ENCODE results near the gene FCSK.

Gene FCSK

DNA sequence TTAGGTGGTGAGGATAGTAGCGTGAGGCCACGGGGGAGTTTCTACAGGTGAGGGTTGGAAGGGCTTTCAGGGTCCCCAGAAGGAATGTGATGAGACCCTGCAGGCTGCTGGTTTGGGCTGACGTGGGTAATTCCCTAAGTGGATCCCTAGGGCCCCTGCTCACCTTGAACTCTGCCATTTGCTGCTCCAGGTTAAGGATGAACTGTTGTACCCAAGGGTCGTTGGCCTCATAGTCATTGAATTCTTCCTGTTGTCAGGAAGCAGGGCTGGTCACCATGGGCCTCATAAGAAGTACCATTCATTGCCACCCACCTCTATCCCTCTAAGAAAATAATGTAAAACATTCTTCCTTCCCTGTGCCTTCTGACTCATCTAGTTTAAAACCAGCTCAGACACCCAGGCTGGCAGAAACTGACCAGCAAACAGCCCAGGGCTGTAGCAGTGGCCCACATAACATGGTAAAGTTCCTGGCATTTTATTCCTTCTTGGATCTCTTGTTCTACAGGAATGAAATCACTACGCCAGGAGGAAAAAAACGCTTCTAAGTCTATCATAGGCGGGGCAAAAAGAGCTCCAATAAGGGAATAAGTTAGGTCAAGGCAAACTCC, 27.6 kb downstream of the FCSK start:
- no peak for DNase-seq

DNA sequence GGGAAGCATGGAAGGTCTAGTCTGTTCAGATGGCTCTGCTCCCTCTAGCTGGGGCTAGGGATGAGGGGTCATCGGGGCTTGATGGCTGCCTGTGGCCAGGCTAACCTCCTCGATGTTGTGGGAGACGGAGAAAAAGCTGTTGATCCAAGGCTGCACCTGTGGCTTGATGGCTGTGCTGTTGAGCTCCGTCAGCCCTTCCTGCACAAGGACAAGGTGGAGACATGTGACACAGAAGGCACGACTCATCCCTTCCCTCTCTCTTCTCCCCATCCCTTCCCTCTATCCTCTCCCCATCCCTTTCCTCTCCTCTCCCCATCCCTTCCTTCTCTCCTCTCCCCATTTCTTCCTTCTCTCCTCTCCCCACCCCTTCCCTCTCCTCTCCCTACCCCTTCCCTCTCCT, 28.2 kb downstream of the FCSK start:
- no peak for DNase-seq

DNA sequence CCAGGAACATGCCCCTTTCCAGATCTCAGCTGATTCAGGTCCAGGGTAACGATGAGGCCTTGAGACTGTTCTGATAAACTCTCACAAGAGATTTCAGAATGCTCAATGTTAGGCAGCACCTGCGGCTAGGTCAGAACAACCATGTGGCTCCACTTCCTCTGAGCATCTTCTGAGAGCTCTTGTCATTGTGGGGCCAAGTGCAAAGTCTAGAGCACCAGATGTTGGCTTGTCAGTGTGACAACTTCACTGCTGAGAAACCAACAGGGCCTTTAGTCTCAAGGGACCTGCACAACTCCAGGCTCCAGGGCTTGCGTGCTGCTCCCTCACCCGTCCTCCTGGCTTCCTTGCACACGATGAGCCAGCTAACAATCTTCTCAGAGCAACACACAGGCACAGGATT, 29.0 kb downstream of the FCSK start:
- no peak for DNase-seq

DNA sequence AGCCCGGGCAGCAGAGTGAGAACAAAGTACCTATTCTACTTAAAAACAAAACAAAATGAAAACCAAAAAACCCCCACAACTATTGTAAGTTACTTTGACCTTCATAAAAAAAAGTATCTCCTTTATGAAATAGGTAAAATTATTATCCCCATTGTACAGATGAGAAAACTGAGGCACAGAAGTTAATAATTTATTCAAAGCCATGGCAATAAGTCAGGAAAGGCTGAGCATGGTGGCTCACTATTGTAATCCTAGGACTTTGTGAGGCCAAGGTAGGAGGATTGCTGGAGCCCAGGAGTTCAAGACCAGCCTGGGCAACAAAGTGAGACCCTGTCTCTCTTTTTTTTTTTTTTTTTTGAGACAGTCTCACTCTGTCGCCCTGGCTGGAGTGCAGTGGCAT, 30.5 kb downstream of the FCSK start:
- no peak for DNase-seq

DNA sequence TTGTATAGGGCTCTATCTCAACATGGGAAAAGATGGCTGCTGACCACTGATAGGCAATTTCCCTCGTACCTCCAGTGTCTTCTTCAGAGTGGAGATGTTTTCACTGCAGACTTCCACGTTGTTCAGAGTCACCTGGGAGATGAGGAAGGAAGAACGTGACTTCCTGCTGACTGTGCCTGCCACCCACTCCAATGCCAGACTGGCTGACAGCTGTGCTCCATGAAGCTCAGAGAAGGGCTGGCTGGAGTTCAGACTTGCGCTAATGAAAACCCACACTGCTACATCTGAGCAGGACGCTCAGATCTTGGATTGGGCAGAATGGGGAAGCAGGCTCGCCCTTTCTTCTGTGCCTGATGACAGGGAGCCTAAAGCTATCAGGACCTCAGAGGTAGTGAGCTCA, 35.9 kb downstream of the FCSK start:
- no peak for DNase-seq

DNA sequence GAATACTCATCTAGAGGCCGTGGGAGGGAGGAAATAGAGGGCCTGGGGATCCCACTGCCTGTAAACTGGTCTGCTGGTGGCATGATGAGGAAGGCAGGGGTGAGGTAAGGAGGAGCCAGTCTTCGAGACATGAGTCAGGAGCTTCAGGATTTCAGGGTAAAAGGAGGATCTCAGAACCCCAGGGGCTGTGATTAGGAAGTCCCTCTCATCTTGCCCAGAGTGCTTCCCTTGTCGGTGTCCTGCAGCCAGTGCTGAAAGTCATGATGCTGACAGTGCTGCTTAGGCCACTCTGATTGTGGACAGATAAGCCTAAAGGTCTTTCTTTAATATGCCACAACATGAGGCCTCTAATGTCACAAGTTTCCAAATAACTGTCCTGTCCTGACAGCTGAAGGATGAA, 39.4 kb downstream of the FCSK start:
- DNase-seq: no peak

DNA sequence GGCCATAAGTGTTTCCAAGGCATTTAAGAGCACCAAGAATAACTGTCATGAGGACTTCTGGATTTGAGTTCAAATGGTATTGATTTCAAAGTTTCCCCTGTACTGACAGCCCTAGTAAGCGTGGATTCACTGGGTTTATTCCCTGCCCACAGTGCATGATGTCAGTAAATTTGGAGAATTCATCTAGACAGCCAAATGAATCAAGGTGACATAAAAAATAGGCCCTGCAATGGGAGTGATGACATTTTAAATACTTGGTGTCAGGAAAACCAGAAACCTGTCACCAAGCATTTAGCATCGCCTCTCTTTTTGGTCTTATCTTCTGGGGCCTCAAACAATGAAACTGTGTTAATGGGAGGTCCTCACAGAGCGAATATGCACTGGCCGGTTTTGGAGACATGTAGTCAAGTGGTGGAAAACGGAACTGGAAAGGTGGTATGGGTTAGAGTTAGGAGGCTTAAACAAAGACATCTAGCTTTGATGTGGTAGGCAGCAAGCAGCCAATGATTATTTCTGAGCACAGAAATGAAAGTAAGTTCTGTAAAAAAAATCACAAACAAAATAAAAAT, 39.9 kb downstream of the FCSK start:
- DNase-seq: no peak

DNA sequence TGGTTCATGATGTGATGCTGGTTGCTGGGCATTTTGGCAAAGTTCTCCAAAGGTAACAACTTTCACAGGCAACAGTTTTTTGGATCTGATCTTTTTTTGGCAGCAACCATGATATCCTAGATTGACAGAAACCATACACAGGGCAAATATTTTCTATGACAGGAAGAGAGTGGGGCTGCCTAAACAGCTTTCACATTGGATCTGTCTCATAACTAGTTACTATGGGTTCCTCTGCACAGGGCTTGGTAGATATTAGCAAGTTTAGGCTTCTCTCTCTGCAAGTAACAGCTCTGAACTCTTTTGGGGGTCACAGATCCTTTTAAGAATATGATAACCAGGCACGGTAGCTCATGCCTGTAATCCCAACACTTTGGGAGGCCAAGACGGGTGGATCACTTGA, 40.4 kb downstream of the FCSK start:
- DNase-seq: no peak

DNA sequence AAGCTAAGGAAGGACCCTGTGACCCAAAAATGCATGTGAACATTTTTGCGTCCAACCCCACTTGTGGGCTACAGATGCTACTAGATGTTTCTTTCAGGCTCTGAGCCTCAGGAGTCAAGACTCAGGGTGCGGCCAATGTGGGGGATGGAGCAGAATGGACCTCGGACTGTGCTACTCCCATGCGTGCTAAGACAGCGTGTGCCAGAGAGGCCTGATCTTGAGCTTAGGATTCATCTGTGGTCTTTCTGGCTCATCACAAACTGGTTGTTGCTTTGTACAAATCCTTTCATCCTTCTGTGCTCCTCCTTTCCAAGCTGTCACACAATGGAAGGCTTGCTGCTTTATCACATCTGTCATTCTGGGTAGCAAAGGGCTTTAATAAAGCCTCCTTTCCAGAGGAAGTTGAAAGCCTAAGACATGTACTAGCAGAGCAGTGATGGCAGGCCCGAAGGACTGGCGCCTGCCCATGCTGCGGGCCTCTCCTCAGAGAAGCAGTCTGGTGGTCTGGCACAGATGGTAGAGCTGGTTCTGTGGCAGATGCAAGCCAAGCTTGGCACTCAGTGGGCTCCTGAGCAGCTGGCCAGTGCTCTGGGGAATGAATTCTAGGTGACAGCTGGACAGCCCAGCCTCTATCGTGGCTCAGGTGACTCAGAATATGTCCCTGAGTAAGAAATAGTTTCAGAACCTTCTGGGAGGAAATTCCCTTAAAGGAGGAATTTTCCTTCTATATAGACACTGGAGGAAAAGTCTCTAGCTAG, 41.2 kb downstream of the FCSK start:
- no peak for DNase-seq

DNA sequence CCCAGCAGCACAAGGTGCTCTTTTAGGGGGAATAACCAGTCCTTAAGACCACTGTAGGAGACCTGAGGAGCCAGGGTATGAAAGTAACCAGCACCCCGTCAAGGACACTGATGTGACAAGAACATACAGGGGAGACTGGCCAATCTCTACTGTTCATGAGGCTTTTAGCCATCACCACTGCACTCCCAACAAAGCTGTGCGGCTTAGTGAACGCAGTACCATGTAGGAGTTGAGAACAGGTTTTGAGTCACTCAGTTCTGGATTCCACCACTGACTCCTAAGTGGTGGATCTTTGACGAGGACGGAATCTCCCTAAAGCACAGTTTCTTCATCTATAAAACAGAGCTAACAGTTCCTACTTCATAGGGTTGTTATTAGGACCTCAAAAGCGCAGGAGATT, 42.1 kb downstream of the FCSK start:
- DNase-seq: no peak

DNA sequence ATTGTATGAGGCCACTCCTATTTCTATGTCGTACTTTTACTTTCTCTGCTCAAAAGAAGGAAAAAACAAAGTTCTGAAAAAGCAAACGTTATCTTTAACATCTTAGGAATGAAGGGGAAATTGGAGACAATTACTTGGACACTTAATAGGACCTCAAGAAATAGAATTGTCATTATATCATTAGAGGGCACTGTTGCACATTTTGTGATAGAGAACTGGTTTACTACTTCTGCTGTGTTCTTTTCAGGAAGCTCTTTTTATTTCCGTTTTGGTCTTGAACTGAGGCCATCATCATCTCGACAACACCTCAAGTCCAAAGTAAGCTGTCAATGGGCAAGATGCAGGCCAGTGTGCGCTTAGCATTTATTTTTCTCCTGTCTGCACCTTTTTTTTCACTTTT, 54.4 kb downstream of the FCSK start:
- no peak for DNase-seq

DNA sequence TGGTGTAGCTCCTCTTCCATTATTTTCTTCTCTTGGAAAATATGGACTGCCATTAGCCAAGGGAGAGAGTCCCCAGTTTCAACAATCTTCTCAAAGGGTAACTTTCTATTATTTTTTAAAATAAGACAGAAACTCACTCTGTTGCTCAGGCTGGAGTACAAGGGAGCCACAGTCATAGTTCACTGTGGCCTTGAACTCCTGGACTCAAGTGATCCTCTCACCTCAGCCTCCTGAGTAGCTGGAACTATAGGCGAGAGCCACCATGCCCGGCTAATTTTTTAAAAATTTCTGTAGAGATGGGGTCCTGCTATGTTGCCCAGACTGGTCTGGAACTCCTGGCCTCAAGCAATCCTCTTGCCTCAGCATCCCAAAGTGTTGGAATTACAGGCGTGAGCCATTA, 55.8 kb downstream of the FCSK start:
- DNase-seq: no peak

DNA sequence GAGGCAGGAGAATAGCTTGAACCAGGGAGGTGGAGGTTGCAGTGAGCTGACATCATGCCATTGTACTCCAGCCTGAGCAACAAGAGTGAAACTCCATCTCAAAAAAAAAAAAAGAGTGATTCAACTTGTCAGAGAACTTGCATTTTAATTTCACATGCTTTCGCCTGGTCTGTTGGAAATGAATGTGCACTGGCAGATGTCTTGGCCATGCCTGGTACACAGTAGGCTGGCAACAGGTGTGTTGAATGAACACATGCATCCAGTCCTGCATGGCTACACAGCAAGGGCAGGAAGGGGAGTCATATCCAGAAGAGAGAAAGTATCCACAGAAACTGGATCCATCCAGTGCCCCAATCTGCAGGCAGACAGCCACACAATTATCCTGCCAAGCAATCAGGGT, 57.4 kb downstream of the FCSK start:
- no peak for DNase-seq

DNA sequence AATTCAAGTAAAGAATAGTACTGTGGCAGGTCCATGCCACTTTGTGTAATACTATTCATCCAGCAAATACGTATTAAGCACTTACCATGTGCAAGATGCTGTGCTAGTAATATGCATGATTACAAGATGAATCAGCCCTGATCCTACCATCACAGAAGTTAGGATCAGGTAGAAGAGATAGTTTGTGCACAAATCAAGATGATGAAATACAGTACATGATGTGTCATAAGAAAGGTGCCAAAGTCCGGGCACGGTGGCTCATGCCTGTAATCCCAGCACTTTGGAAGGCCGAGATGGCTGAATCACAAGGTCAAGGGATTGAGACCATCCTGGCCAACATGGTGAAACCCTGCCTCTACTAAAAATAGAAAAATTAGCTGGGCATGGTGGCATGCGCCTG, 58.1 kb downstream of the FCSK start:
- DNase-seq: peak; percentile 20

DNA sequence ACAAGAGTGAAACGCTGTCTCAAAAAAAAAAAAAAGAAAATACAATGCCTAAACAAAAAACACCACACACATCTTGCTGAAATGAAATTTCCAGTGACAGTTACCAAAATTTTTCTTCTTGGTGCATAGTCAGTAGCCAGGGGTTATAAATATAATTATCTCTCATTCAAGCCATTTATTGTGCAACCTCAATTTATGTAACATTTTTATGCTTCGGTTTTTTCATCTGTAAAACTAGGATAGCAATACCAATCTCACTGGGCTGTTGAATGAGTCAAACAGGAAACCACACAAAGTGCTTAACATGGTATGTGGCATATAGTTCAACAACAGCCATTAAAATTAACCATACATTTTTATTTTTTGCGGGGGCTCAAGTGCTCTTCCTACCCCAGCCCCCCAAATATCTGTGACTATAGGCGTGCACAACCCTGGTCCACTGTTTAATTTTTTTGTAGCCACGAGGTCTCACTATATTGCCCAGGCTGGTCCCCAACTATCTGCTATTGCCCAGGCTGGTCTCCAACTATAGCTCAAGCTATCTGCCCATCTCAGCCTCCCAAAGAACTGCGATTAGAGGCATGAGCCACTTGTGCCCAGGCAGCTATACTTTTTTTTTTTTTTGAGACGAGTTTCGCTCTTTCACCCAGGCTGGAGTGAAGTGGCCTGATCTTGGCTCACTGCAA, 66.4 kb downstream of the FCSK start:
- peak; percentile 79 for DNase-seq

DNA sequence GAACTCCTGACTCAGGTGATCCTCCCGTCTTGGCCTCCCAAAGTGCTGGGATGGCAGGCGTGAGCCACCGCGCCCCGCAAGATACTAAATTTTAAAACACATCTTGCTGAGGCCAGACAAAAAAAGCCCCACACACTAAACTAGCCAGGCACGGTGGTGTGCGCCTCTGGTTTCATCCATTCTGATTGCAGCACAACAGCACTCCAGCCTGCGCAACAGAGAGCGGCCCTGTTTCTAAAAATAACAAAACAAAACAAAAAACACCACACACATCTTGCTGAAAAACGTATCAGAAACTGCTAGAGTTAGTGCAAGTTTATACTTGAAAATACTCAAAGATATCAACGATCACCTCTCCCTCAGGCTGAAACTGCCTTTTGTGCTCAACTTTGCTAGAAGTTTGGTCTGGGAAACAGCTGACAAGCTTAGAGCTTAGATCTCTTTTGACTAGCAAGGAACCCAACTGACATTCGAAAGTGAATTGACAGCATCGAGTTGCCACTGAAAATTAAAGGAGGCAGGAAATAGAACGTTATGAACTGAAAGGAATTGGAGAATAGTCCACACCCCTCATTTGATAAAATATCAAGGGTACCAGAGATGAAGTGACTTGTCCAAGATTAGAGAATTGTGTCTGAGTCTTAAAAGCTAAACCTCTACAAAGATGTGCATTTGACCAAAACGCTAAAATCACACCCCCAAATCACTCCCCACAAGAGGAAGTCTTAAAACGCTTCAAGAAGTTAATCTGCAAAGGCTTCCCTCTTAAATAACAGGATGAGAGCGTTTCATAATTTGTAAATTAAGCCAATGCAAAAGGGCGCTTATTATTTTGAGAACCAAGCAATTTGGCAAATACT, 68.1 kb downstream of the FCSK start:
- DNase-seq: no peak

DNA sequence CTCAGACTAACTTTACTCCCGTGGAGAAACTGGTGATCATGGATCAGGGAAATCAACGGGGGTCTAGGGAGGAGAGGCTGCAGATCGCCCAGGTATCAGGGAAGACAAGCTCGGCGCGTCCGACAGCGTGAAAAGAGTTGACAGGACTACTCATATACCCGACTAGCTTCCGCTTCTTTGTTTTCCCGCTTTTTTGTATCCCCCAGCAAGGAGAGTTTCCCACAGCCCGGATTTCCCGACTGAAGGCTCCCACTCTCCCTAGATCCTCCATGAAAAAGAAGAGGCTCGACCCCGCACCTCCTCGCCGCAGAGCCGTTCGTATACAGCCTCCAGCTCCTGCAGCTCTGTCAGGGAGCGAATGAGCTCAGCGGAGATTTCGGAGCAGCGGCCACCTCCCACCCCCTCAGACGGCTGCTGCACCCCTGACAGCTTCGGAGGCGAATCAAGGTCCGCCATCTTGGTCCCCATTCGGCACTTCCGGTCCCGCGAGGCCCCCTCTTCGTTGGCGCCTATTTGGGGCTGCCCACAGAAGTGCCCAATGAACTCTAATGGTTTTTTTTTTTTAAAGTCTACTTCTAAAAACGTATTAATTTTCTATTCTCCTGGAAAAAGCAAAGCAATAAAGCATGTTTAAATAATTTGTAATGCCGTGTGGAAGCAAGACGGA, 68.8 kb downstream of the FCSK start, which contains the start of gene COG4:
TSS of gene COG4 (minus strand) at position 479 of the 667 bp plus-strand sequence. CDS start at position 468, 11 bp downstream.
- peak; percentile 87 for DNase-seq

DNA sequence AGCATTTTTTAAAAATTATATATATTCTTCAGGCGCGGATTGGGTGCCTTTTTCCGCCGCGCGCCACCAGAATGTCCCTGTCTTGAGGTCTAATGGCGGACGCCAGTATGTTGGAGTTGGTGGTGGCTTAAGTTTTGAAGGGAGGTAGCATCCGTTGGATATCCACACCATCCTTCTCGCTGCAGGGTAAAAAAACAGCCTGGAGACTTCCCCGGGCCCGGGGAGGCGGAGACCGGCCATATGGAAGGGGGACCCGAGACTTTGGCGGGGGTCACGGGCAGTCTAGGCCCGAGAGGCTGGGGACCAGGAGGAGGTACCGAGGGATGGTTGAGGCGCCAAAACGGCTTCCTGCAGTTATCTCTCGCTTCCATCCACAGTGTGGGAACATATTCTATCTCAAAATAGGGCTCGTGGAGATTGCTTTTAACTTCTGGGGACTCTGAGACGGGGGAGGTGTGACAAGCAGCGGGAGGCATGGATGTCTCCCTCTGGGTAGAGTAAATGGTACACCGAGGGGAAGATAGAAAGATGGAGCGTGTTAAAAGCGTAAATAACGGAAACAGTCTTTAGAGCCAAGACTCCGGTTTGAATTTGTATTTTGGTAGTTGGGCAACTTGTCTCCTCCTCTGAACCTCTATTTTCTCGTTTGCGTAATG, 69.5 kb downstream of the FCSK start, which contains the start of gene SF3B3:
TSS of gene SF3B3 (plus strand) at position 74 of the 656 bp plus-strand sequence. CDS start 2,841 bp downstream, outside the sequence.
- no peak for DNase-seq

DNA sequence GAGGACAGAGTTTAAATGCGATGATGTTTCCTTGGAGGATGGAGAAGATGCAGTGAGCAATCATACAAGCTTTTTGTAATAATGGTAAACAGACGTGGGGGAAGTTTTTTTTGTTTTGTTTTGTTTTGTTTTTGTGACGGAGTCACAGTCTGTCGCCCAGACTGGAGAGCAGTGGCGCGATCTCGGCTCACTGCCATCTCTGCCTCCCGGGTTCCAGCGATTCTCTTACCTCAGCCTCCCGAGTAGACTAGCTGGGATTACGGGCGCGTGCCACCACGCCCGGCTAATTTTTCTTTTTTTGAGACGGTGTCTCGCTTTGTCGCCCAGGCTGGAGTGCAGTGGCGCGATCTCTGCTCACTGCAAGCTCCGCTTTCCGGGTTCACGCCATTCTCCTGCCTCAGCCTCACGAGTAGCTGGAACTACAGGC, 70.0 kb downstream of the FCSK start:
- peak; percentile 18 for DNase-seq

DNA sequence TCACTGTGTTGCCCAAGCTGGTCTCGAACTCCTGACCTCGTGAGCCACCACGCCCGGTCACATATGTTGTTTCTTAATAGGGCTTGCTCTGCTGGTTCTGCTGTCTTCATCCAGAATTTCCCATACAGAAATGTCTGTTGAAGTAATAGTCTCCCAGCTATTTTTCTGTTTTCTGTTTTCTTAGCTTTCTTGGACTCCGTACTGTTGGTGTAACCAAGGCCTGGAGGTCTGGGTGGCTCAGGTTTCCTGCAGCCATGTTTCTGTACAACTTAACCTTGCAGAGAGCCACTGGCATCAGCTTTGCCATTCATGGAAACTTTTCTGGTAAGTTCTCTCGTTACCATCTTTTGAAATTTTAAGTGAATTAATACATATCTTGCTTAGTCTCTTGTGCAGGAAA, 72.0 kb downstream of the FCSK start:
- no peak for DNase-seq

DNA sequence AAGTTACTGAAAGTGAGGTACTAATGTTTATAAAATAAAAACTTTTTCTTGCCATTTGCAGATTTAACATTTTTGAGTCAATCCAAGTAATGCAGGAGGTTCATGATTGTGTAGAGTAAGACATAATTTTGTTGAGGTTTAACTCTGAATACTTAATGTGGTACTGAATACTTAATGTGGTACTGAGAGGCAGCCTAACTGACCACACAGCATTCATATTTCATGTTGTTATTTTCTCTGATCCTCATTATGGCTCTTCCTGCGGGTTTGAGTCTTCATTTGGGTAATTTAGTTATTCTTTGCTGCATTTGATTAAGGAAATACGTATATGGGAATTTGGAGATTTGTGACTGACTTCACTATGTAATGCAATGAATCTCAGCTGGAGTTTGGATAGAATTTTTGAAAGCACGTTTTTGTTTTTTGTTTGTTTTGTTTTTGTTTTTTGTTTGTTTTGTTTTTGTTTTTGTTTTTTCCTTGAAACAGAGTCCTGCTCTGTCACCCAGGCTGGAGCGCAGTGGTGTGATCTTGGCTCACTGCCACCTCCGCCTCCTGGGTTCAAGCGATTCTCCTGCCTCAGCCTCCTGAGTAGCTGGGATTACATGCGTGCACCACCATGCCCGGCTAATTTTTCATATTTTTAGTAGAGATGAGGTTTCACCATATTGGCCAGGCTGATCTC, 73.1 kb downstream of the FCSK start:
- DNase-seq: no peak

Measured in fibroblast of skin of right biceps (primary cell).